Lower leg skin (tissue), 4 donors: ENCODE data around the gene CXCR5. TPM values are rescaled to one million over a fixed set of nuclear protein-coding genes. Genes with fewer than 3 reads are reported as not detected.

Experiments
- DNase-seq, 2 donors: peaks; one replicate each; pipeline ENCODE4 v3.0.0-alpha.2; 2019; ENCODE audit warnings: low spot score in 2 of 2
- H3K4me3 ChIP-seq: fragments of 200-600 bp; sonication (generic); 2 replicates; pipeline ENCODE4 v1.5.1; 2017; ENCODE audit warnings: mild to moderate bottlenecking, low read depth; ENCODE audit not compliant: poor library complexity, severe bottlenecking
- CTCF ChIP-seq, 3 donors: fragments of 450-650 bp; IDR thresholded peaks; one replicate each; pipeline ENCODE4 v1.5.1; 2016; ENCODE audit warnings: antibody characterized with exemption in 3 of 3, mild to moderate bottlenecking in 3 of 3, moderate library complexity in 2 of 3
- POLR2A ChIP-seq, 2 donors: fragments of 450-650 bp; IDR thresholded peaks; one replicate each; pipeline ENCODE4 v1.6.1; 2016 to 2017; ENCODE audit warnings: antibody characterized with exemption in 2 of 2, mild to moderate bottlenecking in 1 of 2, moderate library complexity in 1 of 2
- WGBS, 2 donors: methylation state at CpG; one replicate each; pipeline ENCODE4 v1.1.5; 2018; 5-methylcytosine and 5-hydroxymethylcytosine counted together
- intact Hi-C: fragments of 100-400 bp; cut with DNase I; formaldehyde crosslinking; loops from one replicate; pipeline ENCODE4 v1.15.0; 2023; ENCODE audit warnings: low total_unique reads
- total RNA-seq, 4 donors: library from RNA; depleted of rRNA; stranded (reverse); fragments of >200 nt; gene quantifications; one replicate each; pipeline ENCODE4 v1.1.0, GENCODE V29; 2016

CXCR5 gene
- total RNA-seq, 4 donors from 2014 or later = not detected

GRCh38 chr11:118885831-118886565, 2.3 kb downstream of the CXCR5 start:
- H3K4me3 ChIP-seq = no peak overlapping the region
- no peak for DNase-seq
- intact Hi-C loops = no loop called here
- WGBS, 2 donors = 78 to 79% methylated on average over 12 of the region's 12 CpGs
- TF ChIP-seq CTCF (IDR thresholded peaks at IDR 0.05) (no peak), POLR2A (IDR thresholded peaks at IDR 0.05) (no peak)

GRCh38 chr11:118886681-118887111, 3.0 kb downstream of the CXCR5 start:
- DNase-seq = no peak
- WGBS, 2 donors = 89% methylated on average over 8 of the region's 8 CpGs
- intact Hi-C loops = no loop called here

GRCh38 chr11:118887206-118887605, 3.5 kb downstream of the CXCR5 start:
- no peak overlapping the region for H3K4me3 ChIP-seq
- WGBS, 2 donors = 78 to 85% methylated on average over 5 of the region's 5 CpGs
- intact Hi-C loops = no loop called here
- no peak for DNase-seq
- no peak for TF ChIP-seq CTCF (IDR thresholded peaks at IDR 0.05)
- no peak for TF ChIP-seq POLR2A (IDR thresholded peaks at IDR 0.05)

More at GRCh38 chr11:118886681-118887111, 3.0 kb downstream of the CXCR5 start:
- H3K4me3 ChIP-seq = no peak overlapping the region
- TF ChIP-seq POLR2A (IDR thresholded peaks at IDR 0.05) = no peak
- TF ChIP-seq CTCF (IDR thresholded peaks at IDR 0.05) = no peak

GRCh38 chr11:118888398-118888797, 4.7 kb downstream of the CXCR5 start:
- DNase-seq = no peak
- intact Hi-C loops = no loop called here
- H3K4me3 ChIP-seq = no peak overlapping the region
- TF ChIP-seq POLR2A (IDR thresholded peaks at IDR 0.05) (no peak), CTCF (IDR thresholded peaks at IDR 0.05) (no peak)
- WGBS, 2 donors = 88 to 96% methylated on average over 5 of the region's 5 CpGs

- intact Hi-C loops = no loop called here
- H3K4me3 ChIP-seq = no peak overlapping the region
- 9 to 32% methylated on average over 5 of the region's 5 CpGs for WGBS, 2 donors
- TF ChIP-seq CTCF (IDR thresholded peaks at IDR 0.05) (no peak), POLR2A (IDR thresholded peaks at IDR 0.05) (no peak)
- no peak for DNase-seq
Measured at GRCh38 chr11:118889797-118890196, 6.1 kb downstream of the CXCR5 start.

- H3K4me3 ChIP-seq = no peak overlapping the region
- 14 to 21% methylated on average over 4 of the region's 4 CpGs for WGBS, 2 donors
- TF ChIP-seq POLR2A (IDR thresholded peaks at IDR 0.05) = no peak
- no peak for TF ChIP-seq CTCF (IDR thresholded peaks at IDR 0.05)
- intact Hi-C loops = no loop called here
- no peak for DNase-seq
Measured at GRCh38 chr11:118892514-118892913, 8.8 kb downstream of the CXCR5 start.
